HG02870 (cell line): ENCODE results near the gene SETDB1.

Experiments used
- ATAC-seq: cut with Tn5 transposase; IDR thresholded peaks from one replicate; pipeline ENCODE4 v1.9.1; 2021; ENCODE audit warnings: mild to moderate bottlenecking, moderate library complexity; ENCODE audit not compliant: unreplicated experiment

Gene SETDB1

DNA sequence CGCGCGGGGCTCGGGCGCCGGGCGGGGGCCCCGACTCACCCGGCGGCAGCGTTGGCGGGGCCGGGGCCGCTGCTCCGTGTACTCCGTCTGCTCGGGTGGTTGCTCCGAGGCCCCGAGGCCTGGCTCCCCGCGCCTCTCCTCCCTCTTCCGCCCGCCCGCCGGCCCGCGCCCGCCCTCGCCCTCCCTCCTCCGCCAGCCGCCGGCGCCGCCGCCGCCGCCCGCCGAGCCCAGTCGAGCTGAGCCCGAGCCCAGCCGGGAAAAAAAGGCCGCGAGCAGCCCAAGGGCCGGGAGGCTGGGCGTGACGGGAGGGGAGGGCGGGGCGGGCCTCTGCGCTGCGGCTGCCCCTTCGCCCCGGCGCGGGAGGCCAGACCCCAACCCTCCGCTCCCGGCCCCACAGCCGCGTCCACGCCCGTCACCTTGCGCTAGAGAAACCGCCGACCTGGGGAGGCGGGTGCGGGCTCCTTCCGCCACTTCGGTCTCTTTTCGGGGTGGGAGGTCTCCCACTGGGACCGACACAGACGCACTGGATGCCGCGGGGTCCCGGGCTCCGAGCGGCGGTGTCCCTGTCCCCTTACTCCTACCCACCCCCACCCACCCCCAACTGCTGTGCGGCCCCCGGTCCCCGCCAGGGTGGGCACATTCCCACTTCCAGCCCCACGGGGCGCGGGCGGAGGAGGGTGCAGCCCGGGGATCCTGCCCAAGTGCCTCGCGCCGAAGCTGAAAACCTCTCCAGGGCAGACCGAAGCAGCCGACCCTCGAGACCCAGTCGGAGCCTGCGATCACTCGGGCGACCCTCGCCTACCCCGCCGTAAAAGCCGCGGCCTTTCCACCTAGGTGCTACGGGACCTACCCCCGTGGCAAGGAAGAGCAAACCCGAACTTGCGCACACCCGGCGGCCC, 48.7 kb downstream of the SETDB1 start, which contains the start of gene CERS2:
Gene CERS2 (minus strand): TSS at position 256 of the 899 bp plus-strand sequence. CDS start 5,745 bp downstream, outside the sequence.
- peak; percentile 52 for ATAC-seq

DNA sequence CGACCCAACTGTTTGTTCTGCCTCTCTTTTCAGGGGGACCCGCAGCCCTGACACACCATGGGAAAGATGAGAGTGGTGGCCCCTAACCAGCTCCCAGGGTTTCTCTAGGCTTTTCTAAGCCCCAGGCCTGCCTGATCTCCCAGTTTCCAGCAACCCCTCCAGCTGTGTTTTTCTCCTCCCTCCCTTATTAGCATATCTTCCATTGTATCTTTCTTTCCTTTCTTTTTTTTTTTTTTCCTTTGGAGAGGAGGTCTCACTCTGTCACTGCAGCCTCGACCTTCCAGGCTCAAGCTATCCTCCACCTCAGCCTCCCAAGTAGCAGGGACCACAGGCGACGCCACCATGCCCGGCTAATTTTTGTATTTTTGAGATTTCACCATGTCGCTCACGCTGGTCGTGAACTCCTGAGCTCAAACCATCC, 50.2 kb downstream of the SETDB1 start:
- no peak for ATAC-seq

DNA sequence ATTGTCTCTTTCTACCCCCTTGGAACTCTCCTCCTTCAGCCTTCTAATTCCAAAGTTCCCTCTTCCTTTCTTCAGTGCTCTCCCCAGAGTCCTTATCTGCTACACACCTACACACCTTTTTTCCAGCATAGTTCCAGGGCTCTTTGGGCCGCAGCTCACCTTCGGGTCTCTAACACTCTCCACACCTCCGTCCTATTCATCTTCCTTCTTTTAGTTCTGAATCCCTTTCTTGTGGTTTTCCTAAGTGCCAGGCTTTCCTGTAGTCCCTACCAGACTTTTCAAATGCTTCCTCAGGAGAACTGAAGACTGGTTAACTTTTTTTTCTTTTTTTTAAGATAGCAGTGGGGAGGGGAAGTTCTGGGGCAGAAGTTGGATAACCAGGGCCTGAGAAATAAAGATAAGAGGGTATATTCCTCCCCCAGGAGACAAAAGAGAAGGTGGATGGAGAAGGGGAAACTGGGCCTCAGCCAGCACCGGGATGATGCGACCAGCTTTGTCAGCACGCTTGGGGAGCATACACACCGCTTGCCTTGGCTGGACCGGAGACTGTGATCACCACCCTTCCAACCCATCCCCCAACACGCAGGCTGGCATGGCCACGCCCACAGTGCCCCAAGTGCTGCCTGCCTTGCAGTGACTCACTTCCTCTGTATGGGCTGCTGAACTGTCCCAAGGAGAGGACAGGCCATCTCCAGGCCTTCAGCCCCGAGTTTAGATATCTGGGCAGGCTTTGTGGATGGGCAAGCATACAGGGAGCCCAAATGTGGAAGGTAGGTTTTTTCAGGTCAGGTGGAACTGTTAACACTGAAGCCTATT, 50.9 kb downstream of the SETDB1 start:
- ATAC-seq = no peak

DNA sequence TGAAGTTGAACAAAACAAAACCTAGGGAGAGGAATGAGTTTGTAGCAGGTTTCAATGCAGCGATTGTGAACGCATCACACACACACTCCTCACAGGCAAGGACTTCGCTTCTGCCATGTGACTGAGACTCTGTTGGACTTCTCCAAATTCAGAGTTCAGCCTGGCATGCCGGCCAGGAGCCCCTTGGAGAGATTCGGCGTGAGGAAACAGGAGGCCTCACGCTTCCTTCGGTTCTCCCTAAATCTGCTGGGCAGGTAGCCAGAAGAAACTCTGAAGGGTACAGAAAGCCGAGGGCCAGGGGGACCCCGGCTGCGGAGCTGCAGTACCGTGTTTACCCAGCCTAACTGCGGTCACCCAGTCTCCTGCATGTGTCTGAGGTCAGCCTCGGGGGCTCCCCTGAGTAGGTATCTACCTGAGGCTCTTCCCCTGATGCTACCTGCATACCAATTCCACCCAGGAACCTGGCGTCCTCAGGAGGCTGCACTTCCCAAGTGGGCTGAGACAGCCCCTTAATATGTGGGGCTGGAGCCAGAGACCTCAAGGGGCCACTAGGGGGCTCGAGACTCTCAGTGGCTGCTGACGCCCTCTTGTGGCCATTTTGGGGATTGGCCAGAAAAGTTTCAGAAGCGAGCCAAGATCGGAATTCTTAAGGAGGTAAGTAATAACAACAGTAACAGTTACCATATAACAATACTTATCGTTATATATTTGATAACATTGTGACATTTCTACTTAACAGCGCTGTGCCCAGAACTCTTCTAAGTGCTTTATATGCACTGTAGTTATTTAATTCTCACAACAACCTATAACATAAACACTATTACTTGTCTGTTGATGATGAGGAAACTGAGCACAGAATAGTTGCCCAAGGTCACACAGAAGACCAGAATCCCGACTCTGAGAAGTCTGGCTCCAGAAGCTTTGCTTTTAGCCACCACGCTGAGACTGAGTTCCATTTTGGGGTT, 53.2 kb downstream of the SETDB1 start:
- ATAC-seq = peak; percentile 46

DNA sequence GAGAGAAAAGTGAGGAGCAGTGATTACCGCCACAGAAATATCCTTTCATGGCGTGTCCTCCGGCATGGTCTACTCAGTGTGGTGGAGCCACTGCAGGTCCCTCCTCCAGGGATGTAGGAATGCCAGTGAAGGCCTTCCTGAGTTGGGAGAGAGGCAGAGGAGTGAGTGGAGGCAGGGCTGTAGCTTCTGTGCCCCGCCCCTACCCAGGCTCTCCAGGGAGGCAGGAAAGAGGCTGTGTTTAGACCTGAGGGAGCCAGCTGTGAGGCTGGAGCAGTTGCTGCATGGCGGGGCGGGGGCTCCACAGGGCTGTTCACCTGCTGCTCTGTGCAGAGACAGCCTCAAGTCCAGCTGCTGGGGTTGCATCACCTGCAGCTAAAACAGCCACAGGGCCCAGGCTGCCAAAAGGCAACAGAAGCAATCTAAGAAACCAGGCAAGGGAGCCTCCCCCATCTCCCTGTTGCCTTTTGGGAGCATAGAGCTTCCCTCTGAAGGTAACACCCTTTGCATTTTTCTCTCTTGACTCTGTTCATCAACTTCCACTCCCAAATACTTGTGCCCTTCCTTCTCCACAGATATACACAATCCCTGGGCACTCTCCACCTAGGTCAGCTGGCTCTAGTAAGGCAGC, 55.1 kb downstream of the SETDB1 start:
- ATAC-seq = no peak

DNA sequence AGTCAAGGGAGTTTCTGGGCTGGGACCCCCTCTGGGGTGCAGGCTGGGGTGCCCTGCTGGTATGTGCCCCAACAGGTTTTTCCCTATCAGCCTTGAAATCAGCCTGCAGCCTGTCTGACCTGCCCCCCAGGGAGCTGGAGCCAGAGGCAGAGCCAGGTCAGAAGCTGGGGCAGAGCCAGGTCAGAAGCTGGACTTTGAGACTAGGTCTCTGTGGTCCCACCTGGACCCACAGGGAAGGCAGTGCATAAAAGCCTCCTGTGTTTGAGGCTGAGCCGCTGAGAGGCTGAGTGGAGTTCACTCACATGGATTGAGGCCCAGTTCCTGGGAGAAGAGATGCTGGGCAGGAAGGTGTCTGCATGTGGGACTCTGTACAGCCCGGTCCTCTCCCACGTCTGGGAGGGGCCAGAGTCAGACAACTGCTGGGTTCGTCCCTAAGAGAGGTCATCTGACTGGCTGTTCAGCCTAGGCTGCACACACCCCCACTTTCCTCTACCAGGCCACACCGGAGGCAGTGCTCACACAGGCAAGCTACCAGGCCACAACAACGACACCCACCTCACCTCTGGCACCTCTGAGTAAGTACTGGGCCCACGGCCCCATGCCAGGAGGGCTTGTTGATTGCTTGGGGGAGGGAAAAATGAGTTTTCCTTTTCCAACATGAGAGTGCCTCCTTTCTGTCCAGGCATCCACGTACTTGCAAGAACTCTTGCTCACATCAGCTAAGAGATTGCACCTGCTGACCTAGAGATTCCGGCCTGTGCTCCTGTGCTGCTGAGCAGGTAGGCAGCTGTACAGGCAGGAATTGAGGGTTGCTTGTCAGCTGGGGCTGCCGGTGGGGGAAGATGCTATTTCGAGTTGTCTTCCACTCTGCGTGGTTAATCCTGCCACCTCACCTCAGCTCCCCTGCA, 55.9 kb downstream of the SETDB1 start, which contains the start of gene ANXA9:
Gene ANXA9 (plus strand): TSS at position 488 of the 908 bp plus-strand sequence. CDS start 814 bp downstream, outside the sequence.
- no peak for ATAC-seq

DNA sequence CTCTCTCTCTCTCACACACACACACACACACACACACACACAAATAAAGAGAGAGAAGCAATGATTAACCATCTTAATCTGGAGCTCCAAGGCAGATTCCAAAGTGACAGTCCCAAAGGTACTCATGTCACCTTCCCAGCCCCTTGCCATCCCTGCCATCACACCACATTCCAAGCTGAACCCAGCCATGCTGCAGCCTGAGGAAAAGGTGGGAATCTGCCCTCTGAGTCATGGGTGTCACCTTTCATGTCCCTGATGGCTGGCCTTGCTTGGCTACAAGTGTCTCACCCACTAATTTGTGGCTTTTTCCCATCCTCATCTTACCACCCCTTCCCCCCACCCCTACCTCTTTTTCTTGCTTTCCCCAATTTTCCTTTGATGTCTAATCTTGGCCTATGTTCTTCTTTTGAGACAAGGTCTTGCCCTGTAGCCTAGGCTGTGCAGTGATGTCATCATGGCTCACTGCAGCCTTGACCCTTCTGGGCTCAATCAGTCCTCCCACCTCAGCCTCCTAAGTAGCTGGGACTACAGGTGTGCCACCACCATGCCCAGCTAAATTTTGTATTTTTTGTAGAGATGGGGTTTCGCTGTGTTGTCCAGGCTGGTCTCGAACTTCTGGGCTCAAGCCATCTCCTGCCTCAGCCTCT, 59.1 kb downstream of the SETDB1 start:
- no peak for ATAC-seq

DNA sequence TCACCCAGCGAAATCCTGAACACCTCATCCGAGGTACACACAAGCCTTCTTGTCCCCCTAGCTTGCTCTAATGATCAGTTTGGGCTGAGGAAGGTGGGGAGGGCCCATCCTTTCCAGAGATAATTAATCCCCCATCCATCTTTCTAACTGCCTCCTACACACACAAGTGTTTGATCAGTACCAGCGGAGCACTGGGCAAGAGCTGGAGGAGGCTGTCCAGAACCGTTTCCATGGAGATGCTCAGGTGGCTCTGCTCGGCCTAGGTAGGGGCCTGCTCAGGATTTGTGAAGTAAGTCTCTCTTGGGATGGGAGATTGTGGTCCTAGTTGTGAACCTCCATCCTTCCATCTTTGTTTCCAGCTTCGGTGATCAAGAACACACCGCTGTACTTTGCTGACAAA, 61.8 kb downstream of the SETDB1 start:
- ATAC-seq = no peak

DNA sequence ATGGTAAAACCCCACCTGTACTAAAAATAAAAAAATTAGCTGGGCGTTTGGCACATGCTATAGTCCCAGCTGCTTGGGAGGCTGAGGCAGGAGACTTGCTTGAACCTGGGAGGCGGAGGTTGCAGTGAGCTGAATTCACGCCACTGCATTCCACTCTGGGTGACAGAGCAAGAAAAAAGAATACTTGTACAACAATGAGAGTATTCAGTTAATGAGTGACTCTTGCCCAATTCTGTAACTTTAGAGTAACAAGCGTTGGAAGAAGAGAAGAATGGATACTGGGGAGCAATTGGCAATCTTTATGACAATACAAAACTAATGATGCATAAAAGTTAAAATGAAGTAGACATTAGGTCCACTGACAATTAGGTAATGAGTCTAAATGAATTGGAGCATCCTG, 66.5 kb downstream of the SETDB1 start:
- no peak for ATAC-seq

DNA sequence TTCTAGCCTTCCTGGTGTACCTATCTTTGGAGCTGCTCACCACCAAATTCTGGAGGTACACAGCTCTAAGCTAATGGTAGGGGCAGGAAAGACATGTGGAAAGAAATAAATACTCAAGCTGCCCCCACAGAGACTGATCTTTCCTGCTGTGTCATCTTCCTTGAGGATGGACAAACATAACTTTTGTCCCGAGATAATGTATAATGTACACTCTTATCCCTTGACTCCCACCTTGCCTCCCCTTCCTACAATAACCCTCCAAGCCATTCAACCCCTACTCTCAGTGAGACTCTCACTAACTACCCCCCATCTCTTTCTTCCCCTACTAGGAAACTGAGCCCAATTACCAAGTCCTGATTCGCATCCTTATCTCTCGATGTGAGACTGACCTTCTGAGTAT, 68.1 kb downstream of the SETDB1 start:
- no peak for ATAC-seq

DNA sequence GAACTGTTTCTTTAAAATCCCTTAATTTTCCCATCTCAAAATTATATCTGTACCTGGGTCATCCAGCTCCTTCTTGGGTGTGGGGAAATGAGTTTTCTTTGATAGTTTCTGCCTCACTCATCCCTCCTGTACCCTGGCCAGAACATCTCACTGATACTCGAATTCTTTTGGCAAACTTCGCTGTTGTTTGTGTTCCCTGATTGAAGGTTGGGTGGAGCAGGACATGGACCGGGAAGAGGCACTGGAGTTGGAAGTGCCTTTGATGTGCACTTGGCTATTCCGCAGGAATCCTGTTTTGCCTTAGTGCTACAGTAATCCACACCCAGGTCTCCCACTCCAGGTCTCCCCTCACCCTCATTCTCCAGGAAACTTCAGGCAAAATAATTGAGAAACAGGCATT, 69.3 kb downstream of the SETDB1 start:
- no peak for ATAC-seq

DNA sequence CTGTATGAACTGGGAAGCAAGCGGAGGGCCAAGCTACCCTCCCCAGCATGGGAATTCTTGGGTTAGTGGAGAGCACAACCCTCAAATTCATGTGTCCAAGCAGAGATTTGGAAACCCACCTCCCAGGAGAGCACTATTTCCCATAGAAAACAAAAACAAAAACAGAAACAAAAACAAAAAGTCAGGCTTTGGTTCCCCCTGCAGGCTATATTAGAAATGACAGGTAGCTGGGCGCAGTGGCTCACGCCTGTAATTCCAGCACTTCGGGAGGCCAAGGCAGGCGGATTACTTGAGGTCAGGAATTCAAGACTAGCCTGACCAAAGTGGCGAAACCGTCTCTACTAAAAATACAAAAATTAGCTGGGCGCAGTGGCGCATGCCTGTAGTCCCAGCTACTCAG, 69.7 kb downstream of the SETDB1 start:
- no peak for ATAC-seq

DNA sequence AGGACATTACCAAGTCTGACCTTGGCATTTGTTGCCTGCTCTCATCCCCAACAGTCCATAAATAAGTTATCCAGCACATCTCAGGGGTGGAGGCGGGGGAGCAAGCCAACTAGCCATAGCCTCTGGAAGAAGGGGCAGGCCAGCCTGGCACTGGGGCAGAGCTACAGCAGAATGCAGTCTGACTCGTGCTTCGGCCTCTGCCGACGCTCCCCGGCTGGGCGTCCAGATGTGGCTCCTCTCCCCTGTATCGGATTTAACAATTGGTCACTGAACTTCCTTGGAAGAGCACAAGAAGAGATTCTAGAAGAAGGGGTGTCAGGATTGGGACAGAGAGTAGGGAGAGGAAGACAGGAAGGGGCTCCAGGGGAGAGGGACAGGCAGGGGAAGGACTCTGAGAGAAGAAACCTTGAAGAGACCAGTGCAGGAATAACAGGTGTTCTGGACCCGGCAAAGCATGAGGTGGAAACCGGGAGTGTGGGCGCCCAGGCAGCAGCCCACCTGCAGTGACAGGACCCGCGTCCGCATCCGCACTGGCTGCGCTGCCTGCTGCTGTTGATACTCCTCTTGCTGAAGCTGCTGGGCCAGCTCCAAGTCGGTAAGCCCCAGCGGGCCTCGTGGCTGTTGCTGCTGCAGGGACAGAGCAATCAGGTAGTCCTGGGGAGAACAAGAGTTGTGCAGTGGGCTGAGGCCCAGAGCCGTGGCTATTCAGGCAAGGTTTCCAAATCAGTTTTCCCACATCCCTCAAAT, 71.1 kb downstream of the SETDB1 start:
- no peak for ATAC-seq

DNA sequence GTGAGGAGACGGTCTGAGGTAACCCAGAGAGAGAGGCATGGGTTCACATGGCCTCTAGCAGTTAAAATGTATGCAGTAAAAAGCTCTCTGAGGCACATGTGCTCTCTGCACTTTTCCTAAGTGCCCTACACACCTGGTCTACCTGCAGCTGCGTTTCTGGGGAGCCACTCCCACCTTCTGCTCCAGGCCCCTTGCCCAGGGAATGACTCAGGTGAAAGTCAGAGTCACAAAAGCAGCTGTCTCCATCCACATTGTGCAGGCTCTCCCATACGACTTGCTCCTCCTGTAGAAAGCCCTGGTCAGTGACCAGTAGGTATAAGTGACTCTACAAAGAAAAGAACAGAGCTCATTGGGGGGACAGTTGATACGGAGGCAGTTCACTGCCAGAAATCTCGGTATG, 71.8 kb downstream of the SETDB1 start:
- no peak for ATAC-seq

DNA sequence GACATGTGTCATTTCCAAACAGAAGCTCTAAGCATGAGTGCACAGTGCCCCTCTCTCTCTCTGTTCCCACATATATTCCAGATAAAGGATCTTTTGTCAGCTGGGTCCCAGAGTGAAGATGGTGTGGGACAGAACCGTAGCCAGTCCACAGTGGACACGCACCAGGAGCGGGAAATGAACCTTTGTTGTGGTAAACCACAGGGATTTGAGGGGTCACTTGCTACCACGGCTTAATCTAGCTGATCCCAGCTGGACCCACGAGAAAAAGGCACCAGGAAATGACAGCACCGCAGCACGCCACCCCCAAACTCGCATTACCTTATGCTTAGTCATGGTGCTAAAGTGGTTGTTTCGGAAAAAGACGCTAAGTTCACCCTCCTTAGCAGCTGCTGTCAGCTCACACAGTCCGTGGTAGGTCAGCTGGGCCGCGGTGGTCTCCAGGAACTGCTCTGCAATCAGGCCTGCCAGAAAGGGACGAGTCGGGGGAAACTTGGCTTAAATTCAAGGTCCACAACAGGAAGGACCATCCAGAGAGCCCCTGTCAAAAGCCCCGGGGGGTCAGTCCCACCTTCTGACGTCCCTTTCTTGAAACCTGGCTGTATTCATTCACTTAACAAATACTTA, 73.0 kb downstream of the SETDB1 start:
- ATAC-seq = no peak

DNA sequence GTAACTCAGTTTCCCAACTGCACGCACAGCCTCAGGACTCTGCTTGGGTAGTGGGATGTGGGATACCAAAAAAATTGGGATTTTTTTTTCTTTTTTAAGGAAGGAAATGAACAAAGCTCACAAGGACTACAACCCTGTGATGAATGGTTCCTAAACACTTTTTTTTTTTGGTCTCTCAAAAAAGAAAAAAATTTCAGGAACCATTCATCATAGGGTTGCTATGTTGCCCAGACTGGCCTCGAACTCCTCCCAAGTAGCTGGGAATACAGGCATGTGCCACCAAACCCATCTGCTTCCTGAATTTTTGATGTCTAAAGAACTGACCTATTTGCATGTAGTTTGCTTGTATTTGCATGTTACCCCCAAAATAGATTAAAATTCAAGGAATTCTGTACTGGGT, 73.8 kb downstream of the SETDB1 start:
- ATAC-seq = no peak

DNA sequence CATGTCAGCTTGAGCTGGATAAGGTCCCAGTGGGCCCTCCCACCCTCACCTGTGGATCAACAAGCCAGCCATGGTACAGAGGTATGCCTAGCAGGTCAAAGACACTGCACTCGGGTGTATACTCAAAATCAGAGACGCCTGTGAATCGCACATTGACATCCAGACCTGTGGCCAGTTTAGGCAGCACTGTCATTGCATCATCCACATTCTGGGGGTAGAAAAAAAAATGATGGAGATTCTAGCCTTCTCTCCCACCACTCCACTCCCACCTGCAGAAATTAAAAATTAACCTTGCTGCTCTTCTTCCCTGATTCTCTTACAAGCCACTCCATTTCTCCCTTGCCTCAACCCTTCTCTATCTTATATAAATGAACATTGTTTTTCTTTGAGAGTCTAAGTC, 74.2 kb downstream of the SETDB1 start:
- ATAC-seq = no peak
